NOMO-1 treated with DMSO at 0.1 percent for 48 hours (cell line): ENCODE measurements around the gene MRPS16.

Source experiments
- DNase-seq: peaks from one replicate; lab custom pipeline; 2025; ENCODE audit not compliant: unreplicated experiment; lab: John Stamatoyannopoulos, UW

The MRPS16 gene

GRCh38 chr10:73244866-73245477 is 7.5 kb downstream of the MRPS16 start:
- no peak for DNase-seq

- no peak for DNase-seq
Observed at GRCh38 chr10:73239908-73240307, 12.5 kb downstream of the MRPS16 start.

- no peak for DNase-seq
Observed at GRCh38 chr10:73238990-73239566, 13.4 kb downstream of the MRPS16 start.

- no peak for DNase-seq
Observed at GRCh38 chr10:73234695-73235094, 17.7 kb downstream of the MRPS16 start.

- no peak for DNase-seq
Observed at GRCh38 chr10:73233883-73234282, 18.6 kb downstream of the MRPS16 start.

GRCh38 chr10:73232887-73233286 is 19.6 kb downstream of the MRPS16 start:
- DNase-seq: no peak

GRCh38 chr10:73229567-73229966 is 22.9 kb downstream of the MRPS16 start:
- DNase-seq: peak; percentile 65

- DNase-seq: peak; percentile 39
Observed at GRCh38 chr10:73228247-73228646, 24.2 kb downstream of the MRPS16 start.

GRCh38 chr10:73226663-73227062 is 25.8 kb downstream of the MRPS16 start:
- no peak for DNase-seq

GRCh38 chr10:73225518-73225917 is 26.9 kb downstream of the MRPS16 start:
- no peak for DNase-seq

- DNase-seq: no peak
Observed at GRCh38 chr10:73220989-73221388, 31.5 kb downstream of the MRPS16 start.

- DNase-seq: no peak
Observed at GRCh38 chr10:73219384-73219783, 33.1 kb downstream of the MRPS16 start.

GRCh38 chr10:73218431-73219191 is 33.8 kb downstream of the MRPS16 start:
- DNase-seq: no peak

GRCh38 chr10:73217628-73218027 is 34.8 kb downstream of the MRPS16 start:
- DNase-seq: no peak

- no peak for DNase-seq
Observed at GRCh38 chr10:73215749-73216148, 36.7 kb downstream of the MRPS16 start.

- DNase-seq: no peak
Observed at GRCh38 chr10:73211106-73211811, 41.2 kb downstream of the MRPS16 start.

- DNase-seq: no peak
Observed at GRCh38 chr10:73210395-73211105, 41.9 kb downstream of the MRPS16 start.

GRCh38 chr10:73209705-73210104 is 42.7 kb downstream of the MRPS16 start:
- no peak for DNase-seq

- DNase-seq: no peak
Observed at GRCh38 chr10:73207883-73208282, 44.6 kb downstream of the MRPS16 start.

- no peak for DNase-seq
Observed at GRCh38 chr10:73206385-73206784, 46.1 kb downstream of the MRPS16 start.

- DNase-seq: no peak
Observed at GRCh38 chr10:73205890-73206289, 46.6 kb downstream of the MRPS16 start.
